ENCODE data around the gene GIPR. TPM values are rescaled to one million over a fixed set of nuclear protein-coding genes. Genes with fewer than 3 reads are reported as not detected.
A peak's percentile ranks its signal among the peaks of the same experiment; 100 is the strongest.

GIPR gene
- total and polyA plus RNA-seq, 2 of the 13 experiments (the other 11 are each of a cell fraction or from before 2014, with no cell fraction given), result 0.15 to 1.2 TPM

- ChIA-PET POLR2A (no interaction called here), CTCF (ENCODE audit: low intra/inter-chr PET ratio, low total read pairs) (no interaction called here)
- intact Hi-C loops (cut with micrococcal nuclease; ENCODE audit: unreplicated experiment) (no loop called here), in situ Hi-C loops (cut with HindIII; ENCODE audit: extremely low pct_ligation_motif_present, low pct_unique_long_range_greater_than_20kb) (no loop called here)
- DNase-seq (ENCODE audit: low spot score) (no peak), ATAC-seq (peak; percentile 46), FAIRE-seq (no peak)
- Histone ChIP-seq H3K9ac (ENCODE audit: insufficient read depth, low read depth, low read length) (no peak overlapping the region), H3K4me2 (ENCODE audit: low read depth, low read length) (no peak overlapping the region), H4K20me1 (ENCODE audit: insufficient read depth, low read length) (no peaks in the 10 kb centered on the region), H3K4me1 (ENCODE audit: insufficient read depth, low read length) (peaks cover 39% of the 10 kb centered on the region), H3K27me3 (ENCODE audit: control insufficient read depth in 1 of 2, insufficient read depth in 2 of 2, low read length in 2 of 2) (peaks cover 0 to 2% of the 10 kb centered on the region in 2 experiments; a peak in 1 of 5 replicates), H3K27ac (ENCODE audit: extremely low read length, insufficient read depth, low read length) (no peak overlapping the region), H3K36me3 (replicated peaks in 1 of 2; ENCODE audit: control insufficient read depth in 1 of 2, insufficient read depth in 2 of 2, low read length in 2 of 2) (no peaks in the 10 kb centered on the region), H3K79me2 (ENCODE audit: insufficient read depth, low read length) (no peaks in the 10 kb centered on the region), H3K9me3 (ENCODE audit: low read length) (no peaks in the 10 kb centered on the region), H3K4me3 (replicated peaks in 1 of 3; ENCODE audit: insufficient read depth in 1 of 3, low read depth in 2 of 3, low read length in 3 of 3) (no peak overlapping the region), H2AFZ (ENCODE audit: low read length) (no peak overlapping the region)
- no TSS peak for BruUV-seq (replicated peaks)
- 13% methylated on average over 6 of the region's 6 CpGs for WGBS (ENCODE audit: low lambda C conversion rate)
- TF ChIP-seq ATF7-NPFF (CRISPR knock-in tag; IDR thresholded peaks at IDR 0.05; ENCODE audit: low read depth) (no peak), ZNF761 (CRISPR knock-in tag; conservative IDR thresholded peaks at IDR 0.05) (no peak), ELF4 (CRISPR knock-in tag; IDR thresholded peaks at IDR 0.05; ENCODE audit: borderline replicate concordance) (no peak), ZNF205 (CRISPR knock-in tag; IDR thresholded peaks at IDR 0.05) (no peak), ZNF607 (CRISPR knock-in tag; IDR thresholded peaks at IDR 0.05; ENCODE audit: borderline replicate concordance) (no peak), BCL3 (CRISPR knock-in tag; IDR thresholded peaks at IDR 0.05) (no peak), DMTF1 (CRISPR knock-in tag; IDR thresholded peaks at IDR 0.05) (no peak), HNRNPLL (IDR thresholded peaks at IDR 0.05; ENCODE audit: low read depth, low read length, poor library complexity, severe bottlenecking) (no peak), MAF1 (CRISPR knock-in tag; IDR thresholded peaks at IDR 0.05; ENCODE audit: borderline replicate concordance) (no peak), ZNF530 (CRISPR knock-in tag; IDR thresholded peaks at IDR 0.05; ENCODE audit: low read depth) (no peak), PAX8 (CRISPR knock-in tag; IDR thresholded peaks at IDR 0.05; ENCODE audit: borderline replicate concordance) (no peak), ZNF224 (CRISPR knock-in tag; IDR thresholded peaks at IDR 0.05) (no peak), ZNF33A (CRISPR knock-in tag; IDR thresholded peaks at IDR 0.05; ENCODE audit: borderline replicate concordance) (no peak), ZNF749 (CRISPR knock-in tag; IDR thresholded peaks at IDR 0.05; ENCODE audit: borderline replicate concordance) (no peak)
- TF ChIP-seq, protein P1, sequence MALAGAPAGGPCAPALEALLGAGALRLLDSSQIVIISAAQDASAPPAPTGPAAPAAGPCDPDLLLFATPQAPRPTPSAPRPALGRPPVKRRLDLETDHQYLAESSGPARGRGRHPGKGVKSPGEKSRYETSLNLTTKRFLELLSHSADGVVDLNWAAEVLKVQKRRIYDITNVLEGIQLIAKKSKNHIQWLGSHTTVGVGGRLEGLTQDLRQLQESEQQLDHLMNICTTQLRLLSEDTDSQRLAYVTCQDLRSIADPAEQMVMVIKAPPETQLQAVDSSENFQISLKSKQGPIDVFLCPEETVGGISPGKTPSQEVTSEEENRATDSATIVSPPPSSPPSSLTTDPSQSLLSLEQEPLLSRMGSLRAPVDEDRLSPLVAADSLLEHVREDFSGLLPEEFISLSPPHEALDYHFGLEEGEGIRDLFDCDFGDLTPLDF (CRISPR knock-in tag; IDR thresholded peaks at IDR 0.05), result no peak
- TF ChIP-seq, protein P2, sequence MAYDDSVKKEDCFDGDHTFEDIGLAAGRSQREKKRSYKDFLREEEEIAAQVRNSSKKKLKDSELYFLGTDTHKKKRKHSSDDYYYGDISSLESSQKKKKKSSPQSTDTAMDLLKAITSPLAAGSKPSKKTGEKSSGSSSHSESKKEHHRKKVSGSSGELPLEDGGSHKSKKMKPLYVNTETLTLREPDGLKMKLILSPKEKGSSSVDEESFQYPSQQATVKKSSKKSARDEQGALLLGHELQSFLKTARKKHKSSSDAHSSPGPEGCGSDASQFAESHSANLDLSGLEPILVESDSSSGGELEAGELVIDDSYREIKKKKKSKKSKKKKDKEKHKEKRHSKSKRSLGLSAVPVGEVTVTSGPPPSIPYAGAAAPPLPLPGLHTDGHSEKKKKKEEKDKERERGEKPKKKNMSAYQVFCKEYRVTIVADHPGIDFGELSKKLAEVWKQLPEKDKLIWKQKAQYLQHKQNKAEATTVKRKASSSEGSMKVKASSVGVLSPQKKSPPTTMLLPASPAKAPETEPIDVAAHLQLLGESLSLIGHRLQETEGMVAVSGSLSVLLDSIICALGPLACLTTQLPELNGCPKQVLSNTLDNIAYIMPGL (CRISPR knock-in tag; IDR thresholded peaks at IDR 0.05; ENCODE audit: borderline replicate concordance in 1 of 2, low read depth in 1 of 2), result no peak
- TF ChIP-seq, protein P3, sequence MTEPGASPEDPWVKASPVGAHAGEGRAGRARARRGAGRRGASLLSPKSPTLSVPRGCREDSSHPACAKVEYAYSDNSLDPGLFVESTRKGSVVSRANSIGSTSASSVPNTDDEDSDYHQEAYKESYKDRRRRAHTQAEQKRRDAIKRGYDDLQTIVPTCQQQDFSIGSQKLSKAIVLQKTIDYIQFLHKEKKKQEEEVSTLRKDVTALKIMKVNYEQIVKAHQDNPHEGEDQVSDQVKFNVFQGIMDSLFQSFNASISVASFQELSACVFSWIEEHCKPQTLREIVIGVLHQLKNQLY (CRISPR knock-in tag; IDR thresholded peaks at IDR 0.05), result no peak
Observed at GRCh38 chr19:45659096-45659729, 8.8 kb upstream of the GIPR start.
